ENCODE data around the gene EIF4E2. TPM values are rescaled to one million over a fixed set of nuclear protein-coding genes. Genes with fewer than 3 reads are reported as not detected.

Gene EIF4E2
- total and polyA plus RNA-seq, 7 experiments from 2014 or later, result 51.9 to 77.6 (median 61.6) TPM

GRCh38 chr2:232513353-232513752 is 37.1 kb upstream of the EIF4E2 start:
- Mint-ChIP-seq H3K4me1 (peaks cover 0 to 3% (median 0%) of the 10 kb centered on the region in 7 donors), H3K36me3 (no peaks in the 10 kb centered on the region), H3K27me3 (peaks cover 1 to 25% (median 8%) of the 10 kb centered on the region in 5 donors), H3K4me3 (no peak overlapping the region), H3K9me3 (no peaks in the 10 kb centered on the region), H3K27ac (no peak overlapping the region)
- DNase-seq (no peak), ATAC-seq (no peak)
- no peaks in the 10 kb centered on the region for H3K36me3 ChIP-seq (ENCODE audit: control insufficient read depth in 2 of 3, insufficient read depth in 3 of 3, low read length in 3 of 3)
- H3K27ac ChIP-seq (ENCODE audit: low read depth, low read length), result no peak overlapping the region
- H3K4me1 ChIP-seq (ENCODE audit: control insufficient read depth in 2 of 2, insufficient read depth in 2 of 2, low read length in 2 of 2), result no peaks in the 10 kb centered on the region
- no peaks in the 10 kb centered on the region for H3K9me3 ChIP-seq (ENCODE audit: control insufficient read depth in 2 of 3, low read length in 3 of 3)
- intact Hi-C loops (cut with micrococcal nuclease), result no loop called here
- CTCF ChIA-PET, result no interaction called here
- H3K4me3 ChIP-seq (ENCODE audit: low read length), result no peak overlapping the region
- POLR2A ChIA-PET, result no interaction called here
- no peaks in the 10 kb centered on the region for H3K27me3 ChIP-seq (ENCODE audit: control insufficient read depth in 2 of 2, insufficient read depth in 2 of 2, low read length in 2 of 2)

DNA sequence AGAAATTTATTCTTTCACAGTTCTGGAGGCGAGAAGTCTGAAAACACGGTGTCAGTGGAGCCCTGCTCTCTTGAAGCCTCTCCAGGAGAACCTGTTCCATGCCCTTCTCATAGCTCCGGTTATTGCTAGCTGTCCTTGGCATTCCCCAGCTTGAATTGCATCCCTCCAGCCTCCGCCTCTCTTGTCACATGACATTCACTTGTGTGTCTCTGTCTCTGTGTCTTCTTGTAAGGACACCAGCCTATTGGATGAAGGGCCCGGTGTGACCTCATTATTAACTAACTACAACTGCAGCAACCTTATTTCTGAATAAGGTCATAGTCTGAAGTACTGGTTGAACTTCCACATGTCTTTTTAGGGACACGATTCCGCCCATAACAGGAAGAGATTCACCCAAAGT is 34.9 kb upstream of the EIF4E2 start:
- H3K36me3 ChIP-seq (ENCODE audit: control insufficient read depth in 2 of 3, insufficient read depth in 3 of 3, low read length in 3 of 3), result no peaks in the 10 kb centered on the region
- Mint-ChIP-seq H3K27me3 (peaks cover 9 to 24% (median 14%) of the 10 kb centered on the region in 5 donors), H3K4me3 (no peak overlapping the region), H3K4me1 (peaks cover 0 to 3% (median 0%) of the 10 kb centered on the region in 7 donors), H3K9me3 (no peaks in the 10 kb centered on the region), H3K27ac (no peak overlapping the region), H3K36me3 (no peaks in the 10 kb centered on the region)
- no peaks in the 10 kb centered on the region for H3K9me3 ChIP-seq (ENCODE audit: control insufficient read depth in 2 of 3, low read length in 3 of 3)
- DNase-seq, result no peak
- ChIA-PET POLR2A (no interaction called here), CTCF (no interaction called here)
- H3K4me3 ChIP-seq (ENCODE audit: low read length), result no peak overlapping the region
- no peaks in the 10 kb centered on the region for H3K27me3 ChIP-seq (ENCODE audit: control insufficient read depth in 2 of 2, insufficient read depth in 2 of 2, low read length in 2 of 2)
- intact Hi-C loops (cut with micrococcal nuclease), result no loop called here
- ATAC-seq, result no peak
- no peaks in the 10 kb centered on the region for H3K4me1 ChIP-seq (ENCODE audit: control insufficient read depth in 2 of 2, insufficient read depth in 2 of 2, low read length in 2 of 2)
- H3K27ac ChIP-seq (ENCODE audit: low read depth, low read length), result no peak overlapping the region

GRCh38 chr2:232516551-232516950 is 33.9 kb upstream of the EIF4E2 start:
- no peaks in the 10 kb centered on the region for H3K36me3 ChIP-seq (ENCODE audit: control insufficient read depth in 2 of 3, insufficient read depth in 3 of 3, low read length in 3 of 3)
- H3K9me3 Mint-ChIP-seq, result no peaks in the 10 kb centered on the region
- ChIA-PET CTCF (no interaction called here), POLR2A (no interaction called here)
- no peaks in the 10 kb centered on the region for H3K9me3 ChIP-seq (ENCODE audit: control insufficient read depth in 2 of 3, low read length in 3 of 3)
- H3K27ac ChIP-seq (ENCODE audit: low read depth, low read length), result no peak overlapping the region
- H3K4me1 Mint-ChIP-seq, result peaks cover 0 to 5% (median 3%) of the 10 kb centered on the region in 7 donors
- H3K27ac Mint-ChIP-seq, result no peak overlapping the region
- H3K4me1 ChIP-seq (ENCODE audit: control insufficient read depth in 2 of 2, insufficient read depth in 2 of 2, low read length in 2 of 2), result no peaks in the 10 kb centered on the region
- ATAC-seq (no peak), DNase-seq (no peak)
- H3K4me3 ChIP-seq (ENCODE audit: low read length), result no peak overlapping the region
- no peaks in the 10 kb centered on the region for H3K36me3 Mint-ChIP-seq
- intact Hi-C loops (cut with micrococcal nuclease), result no loop called here
- peaks cover 9 to 28% (median 18%) of the 10 kb centered on the region in 5 donors for H3K27me3 Mint-ChIP-seq
- no peak overlapping the region for H3K4me3 Mint-ChIP-seq
- H3K27me3 ChIP-seq (ENCODE audit: control insufficient read depth in 2 of 2, insufficient read depth in 2 of 2, low read length in 2 of 2), result no peaks in the 10 kb centered on the region

DNA sequence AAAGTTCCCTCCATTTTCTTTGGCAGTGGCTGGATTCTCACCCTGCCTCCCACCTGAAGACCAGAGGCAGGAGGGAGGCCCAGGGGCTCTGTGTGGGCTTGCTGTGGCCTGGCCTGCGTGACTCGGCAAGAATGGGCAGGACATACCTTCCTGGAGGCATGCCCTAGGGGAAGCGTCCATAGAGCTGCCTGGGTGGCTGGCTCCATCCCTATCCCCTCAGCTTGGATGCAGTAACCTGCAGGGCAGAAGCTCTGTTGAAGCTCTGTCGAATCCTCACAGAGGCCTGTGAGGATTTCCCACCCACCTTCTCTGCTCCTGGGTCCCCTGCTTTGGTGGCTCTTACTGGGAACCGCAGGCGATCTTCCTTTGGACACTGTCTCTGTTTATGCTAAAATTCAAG is 31.6 kb upstream of the EIF4E2 start:
- Mint-ChIP-seq H3K4me3 (no peak overlapping the region), H3K27ac (no peak overlapping the region), H3K4me1 (peaks cover 2 to 11% (median 8%) of the 10 kb centered on the region in 7 donors), H3K9me3 (no peaks in the 10 kb centered on the region), H3K36me3 (no peaks in the 10 kb centered on the region), H3K27me3 (peaks cover 14 to 28% (median 25%) of the 10 kb centered on the region in 5 donors)
- Histone ChIP-seq H3K9me3 (ENCODE audit: control insufficient read depth in 2 of 3, low read length in 3 of 3) (no peaks in the 10 kb centered on the region), H3K4me1 (ENCODE audit: control insufficient read depth in 2 of 2, insufficient read depth in 2 of 2, low read length in 2 of 2) (peaks cover 0 to 6% of the 10 kb centered on the region in 2 donors), H3K4me3 (ENCODE audit: low read length) (no peak overlapping the region), H3K27me3 (ENCODE audit: control insufficient read depth in 2 of 2, insufficient read depth in 2 of 2, low read length in 2 of 2) (peaks cover 0 to 5% of the 10 kb centered on the region in 2 donors), H3K36me3 (ENCODE audit: control insufficient read depth in 2 of 3, insufficient read depth in 3 of 3, low read length in 3 of 3) (no peaks in the 10 kb centered on the region), H3K27ac (ENCODE audit: low read depth, low read length) (no peak overlapping the region)
- intact Hi-C loops (cut with micrococcal nuclease), result no loop called here
- CTCF ChIA-PET, result no interaction called here
- no peak for DNase-seq
- POLR2A ChIA-PET, result no interaction called here
- no peak for ATAC-seq

DNA sequence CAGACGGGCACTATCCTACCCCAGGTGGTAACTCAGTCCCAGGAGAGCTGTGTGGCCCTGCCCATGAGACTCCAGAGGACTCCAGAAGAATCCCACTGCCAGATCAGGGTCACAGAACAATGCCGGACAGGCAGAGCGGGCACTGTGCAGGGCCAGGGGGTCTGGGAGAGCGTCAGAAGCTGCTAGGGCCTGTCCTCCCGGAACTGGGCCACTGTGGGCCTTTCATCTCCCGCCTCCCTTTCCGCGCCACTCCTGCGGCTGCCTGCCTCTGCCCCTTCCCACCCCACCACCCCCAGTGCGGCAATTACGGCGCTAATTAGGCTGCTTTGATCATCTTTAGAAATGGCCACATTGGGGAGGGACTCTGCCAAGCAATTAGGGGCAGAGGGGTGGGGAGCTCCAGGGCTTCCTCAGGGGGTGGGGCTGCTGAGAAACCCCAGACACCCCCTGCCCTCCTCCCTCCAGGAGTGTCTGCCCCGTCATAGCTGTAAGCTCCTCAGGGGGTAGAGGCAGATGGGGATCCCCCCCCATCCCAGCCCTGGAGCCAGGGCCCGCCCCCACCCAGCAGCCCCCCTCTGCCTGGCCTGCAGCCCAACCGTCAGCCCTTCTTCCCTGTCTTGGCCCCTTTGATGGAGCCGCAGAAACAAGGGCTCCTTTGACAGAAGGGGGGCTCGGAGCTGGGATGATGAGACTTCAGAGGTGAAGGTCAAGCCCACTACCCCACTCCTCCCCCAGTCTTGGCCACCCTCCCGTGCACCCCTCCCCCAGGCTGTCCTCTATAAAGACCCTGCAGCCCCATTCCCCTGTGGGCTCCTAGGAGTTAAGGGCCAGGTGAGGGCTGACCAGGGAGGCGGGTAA is 30.7 kb upstream of the EIF4E2 start, which contains the start of gene PRSS56:
TSS of gene PRSS56 (plus strand) at position 808 of the 858 bp plus-strand sequence. CDS start 211 bp downstream, outside the sequence.
- H3K27ac Mint-ChIP-seq, result peak within 1 kb of the TSS in 1 of 9 donors; percentile 32
- intact Hi-C loops (cut with micrococcal nuclease), result loop anchor here (5.0 to 10.0 kb wide), 3 partner anchors 75 to 668 kb away; partner anchors contain the start of gene NPPC (in 1 of the 2)

DNA sequence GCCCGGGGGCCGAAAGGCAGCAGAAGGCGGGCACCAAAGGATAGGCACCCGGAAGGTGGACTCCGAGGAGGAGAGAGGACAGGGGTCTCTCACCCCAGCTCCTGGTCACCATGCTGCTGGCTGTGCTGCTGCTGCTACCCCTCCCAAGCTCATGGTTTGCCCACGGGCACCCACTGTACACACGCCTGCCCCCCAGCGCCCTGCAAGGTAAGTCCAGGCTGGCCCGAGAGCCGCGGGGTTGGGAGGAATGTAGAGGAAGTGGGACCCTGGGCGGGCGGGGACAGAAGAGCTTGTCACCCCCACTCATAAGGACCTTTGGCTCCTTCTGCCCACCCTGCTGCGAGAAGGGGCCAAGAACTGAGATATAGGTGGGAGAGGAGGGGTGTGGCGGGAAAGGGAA is 30.0 kb upstream of the EIF4E2 start:
- Histone ChIP-seq H3K27ac (ENCODE audit: low read depth, low read length) (no peak overlapping the region), H3K4me1 (ENCODE audit: control insufficient read depth in 2 of 2, insufficient read depth in 2 of 2, low read length in 2 of 2) (peaks cover 0 to 7% of the 10 kb centered on the region in 2 donors), H3K4me3 (ENCODE audit: low read length) (no peak overlapping the region), H3K9me3 (ENCODE audit: control insufficient read depth in 2 of 3, low read length in 3 of 3) (no peaks in the 10 kb centered on the region), H3K27me3 (ENCODE audit: control insufficient read depth in 2 of 2, insufficient read depth in 2 of 2, low read length in 2 of 2) (peaks cover 0 to 5% of the 10 kb centered on the region in 2 donors), H3K36me3 (ENCODE audit: control insufficient read depth in 2 of 3, insufficient read depth in 3 of 3, low read length in 3 of 3) (no peaks in the 10 kb centered on the region)
- ATAC-seq (no peak), DNase-seq (no peak)
- CTCF ChIA-PET, result no interaction called here
- peaks cover 15 to 32% (median 31%) of the 10 kb centered on the region in 5 donors for H3K27me3 Mint-ChIP-seq
- H3K4me3 Mint-ChIP-seq, result peak overlapping the region in 3 of 10 donors; percentile 31 to 80 (median 58)
- no peaks in the 10 kb centered on the region for H3K9me3 Mint-ChIP-seq
- no peak overlapping the region for H3K27ac Mint-ChIP-seq
- H3K36me3 Mint-ChIP-seq, result no peaks in the 10 kb centered on the region
- H3K4me1 Mint-ChIP-seq, result peaks cover 2 to 15% (median 9%) of the 10 kb centered on the region in 7 donors
- POLR2A ChIA-PET, result no interaction called here
- intact Hi-C loops (cut with micrococcal nuclease), result loop anchor here (5.0 to 10.0 kb wide), 3 partner anchors 76 to 668 kb away; partner anchors contain the start of gene NPPC (in 1 of the 2)

More for the DNA sequence above, 30.7 kb upstream of the EIF4E2 start, which contains the start of gene PRSS56:
- H3K4me1 Mint-ChIP-seq, result peaks cover 2 to 15% (median 10%) of the 10 kb centered on the region in 7 donors
- peak within 1 kb of the TSS in 4 of 10 donors; percentile 58 to 80 (median 60) for H3K4me3 Mint-ChIP-seq
- Histone ChIP-seq H3K4me3 (ENCODE audit: low read length) (no peak within 1 kb of the TSS), H3K27ac (ENCODE audit: low read depth, low read length) (no peak within 1 kb of the TSS), H3K36me3 (ENCODE audit: control insufficient read depth in 2 of 3, insufficient read depth in 3 of 3, low read length in 3 of 3) (no peaks in the 10 kb centered on the region), H3K27me3 (ENCODE audit: control insufficient read depth in 2 of 2, insufficient read depth in 2 of 2, low read length in 2 of 2) (peaks cover 0 to 5% of the 10 kb centered on the region in 2 donors), H3K9me3 (ENCODE audit: control insufficient read depth in 2 of 3, low read length in 3 of 3) (no peaks in the 10 kb centered on the region), H3K4me1 (ENCODE audit: control insufficient read depth in 2 of 2, insufficient read depth in 2 of 2, low read length in 2 of 2) (peaks cover 0 to 7% of the 10 kb centered on the region in 2 donors)
- no peaks in the 10 kb centered on the region for H3K9me3 Mint-ChIP-seq
- H3K27me3 Mint-ChIP-seq, result peaks cover 15 to 32% (median 30%) of the 10 kb centered on the region in 5 donors
- ChIA-PET POLR2A (no interaction called here), CTCF (no interaction called here)
- ATAC-seq, result no peak
- H3K36me3 Mint-ChIP-seq, result no peaks in the 10 kb centered on the region
- no peak for DNase-seq
